Stimulated activated memory B cell treated with anti-CD40 and anti-IgM and Interleukin-4, amounts not matched to agents 10 μg/mL and 1 μg/mL and 100 μg/mL, for 72 hours (primary cell): ENCODE results near the gene RBP3.
A peak's percentile ranks its signal among the peaks of the same experiment; 100 is the strongest.

Source experiments
- ATAC-seq: fragments of 150-1000 bp; cut with Tn5 transposase; 2 replicates; pipeline ENCODE4 v1.10.0; 2021
- H3K27ac Mint-ChIP-seq: one replicate; pipeline ENCODE4 v1.8.0; 2022; ENCODE audit warnings: mild to moderate bottlenecking, mixed read lengths
- H3K27me3 Mint-ChIP-seq: one replicate; pipeline ENCODE4 v1.8.0; 2022; ENCODE audit warnings: mixed read lengths
- H3K36me3 Mint-ChIP-seq: one replicate; pipeline ENCODE4 v1.8.0; 2022; ENCODE audit warnings: mixed read lengths
- H3K4me1 Mint-ChIP-seq: one replicate; pipeline ENCODE4 v1.8.0; 2022; ENCODE audit warnings: mixed read lengths
- H3K4me3 Mint-ChIP-seq: one replicate; pipeline ENCODE4 v1.8.0; 2022; ENCODE audit warnings: mild to moderate bottlenecking, moderate library complexity, mixed read lengths
- H3K9me3 Mint-ChIP-seq: one replicate; pipeline ENCODE4 v1.8.0; 2022; ENCODE audit warnings: mixed read lengths

The RBP3 gene

GRCh38 chr10:47339759-47340607 is 8.2 kb upstream of the RBP3 start:
- Mint-ChIP-seq H3K27ac (no peak overlapping the region), H3K4me1 (peaks cover 12% of the 10 kb centered on the region), H3K4me3 (no peak overlapping the region), H3K27me3 (peaks cover 30% of the 10 kb centered on the region), H3K9me3 (no peaks in the 10 kb centered on the region), H3K36me3 (no peaks in the 10 kb centered on the region)
- ATAC-seq, result no peak

GRCh38 chr10:47340608-47341170 is 7.5 kb upstream of the RBP3 start:
- Mint-ChIP-seq H3K27me3 (peaks cover 28% of the 10 kb centered on the region), H3K9me3 (no peaks in the 10 kb centered on the region)
- ATAC-seq, result peak; percentile 46

GRCh38 chr10:47344996-47345870 is 2.9 kb upstream of the RBP3 start:
- no peaks in the 10 kb centered on the region for H3K9me3 Mint-ChIP-seq
- H3K27ac Mint-ChIP-seq, result no peak overlapping the region
- no peak overlapping the region for H3K4me3 Mint-ChIP-seq
- H3K36me3 Mint-ChIP-seq, result no peaks in the 10 kb centered on the region
- H3K4me1 Mint-ChIP-seq, result peaks cover 7% of the 10 kb centered on the region
- H3K27me3 Mint-ChIP-seq, result peaks cover 16% of the 10 kb centered on the region
- ATAC-seq, result no peak

More at GRCh38 chr10:47340608-47341170, 7.5 kb upstream of the RBP3 start:
- Mint-ChIP-seq H3K27ac (no peak overlapping the region), H3K4me1 (peaks cover 12% of the 10 kb centered on the region), H3K4me3 (no peak overlapping the region), H3K36me3 (no peaks in the 10 kb centered on the region)

- Mint-ChIP-seq H3K9me3 (no peaks in the 10 kb centered on the region), H3K27me3 (peaks cover under 1% of the 10 kb centered on the region), H3K36me3 (no peaks in the 10 kb centered on the region), H3K4me3 (no peak overlapping the region), H3K4me1 (no peaks in the 10 kb centered on the region), H3K27ac (no peak overlapping the region)
- ATAC-seq, result no peak
Measured at GRCh38 chr10:47346581-47347302, 1.4 kb upstream of the RBP3 start.

- H3K27me3 Mint-ChIP-seq, result no peaks in the 10 kb centered on the region
- no peaks in the 10 kb centered on the region for H3K36me3 Mint-ChIP-seq
- no peak overlapping the region for H3K4me3 Mint-ChIP-seq
- ATAC-seq, result no peak
- H3K4me1 Mint-ChIP-seq, result no peaks in the 10 kb centered on the region
- no peak overlapping the region for H3K27ac Mint-ChIP-seq
- no peaks in the 10 kb centered on the region for H3K9me3 Mint-ChIP-seq
Measured at GRCh38 chr10:47347303-47347675, 874 bp upstream of the RBP3 start.

GRCh38 chr10:47348661-47349470 is 703 bp downstream of the RBP3 start:
- no peak overlapping the region for H3K4me3 Mint-ChIP-seq
- H3K27ac Mint-ChIP-seq, result no peak overlapping the region
- no peaks in the 10 kb centered on the region for H3K9me3 Mint-ChIP-seq
- no peak for ATAC-seq
- no peaks in the 10 kb centered on the region for H3K36me3 Mint-ChIP-seq
- H3K27me3 Mint-ChIP-seq, result no peaks in the 10 kb centered on the region
- no peaks in the 10 kb centered on the region for H3K4me1 Mint-ChIP-seq

GRCh38 chr10:47349516-47349915 is 1.4 kb downstream of the RBP3 start:
- no peaks in the 10 kb centered on the region for H3K4me1 Mint-ChIP-seq
- no peaks in the 10 kb centered on the region for H3K27me3 Mint-ChIP-seq
- H3K9me3 Mint-ChIP-seq, result no peaks in the 10 kb centered on the region
- no peak for ATAC-seq
- H3K4me3 Mint-ChIP-seq, result no peak overlapping the region
- H3K27ac Mint-ChIP-seq, result no peak overlapping the region
- no peaks in the 10 kb centered on the region for H3K36me3 Mint-ChIP-seq

- H3K27me3 Mint-ChIP-seq, result no peaks in the 10 kb centered on the region
- no peaks in the 10 kb centered on the region for H3K4me1 Mint-ChIP-seq
- H3K27ac Mint-ChIP-seq, result no peak overlapping the region
- H3K36me3 Mint-ChIP-seq, result no peaks in the 10 kb centered on the region
- no peaks in the 10 kb centered on the region for H3K9me3 Mint-ChIP-seq
- ATAC-seq, result no peak
- no peak overlapping the region for H3K4me3 Mint-ChIP-seq
Measured at GRCh38 chr10:47349941-47350371, 1.8 kb downstream of the RBP3 start.

- Mint-ChIP-seq H3K4me1 (no peaks in the 10 kb centered on the region), H3K36me3 (no peaks in the 10 kb centered on the region), H3K9me3 (no peaks in the 10 kb centered on the region), H3K27me3 (no peaks in the 10 kb centered on the region), H3K27ac (no peak overlapping the region), H3K4me3 (no peak overlapping the region)
- ATAC-seq, result no peak
Measured at GRCh38 chr10:47350671-47351640, 2.8 kb downstream of the RBP3 start.

- Mint-ChIP-seq H3K4me3 (no peak overlapping the region), H3K4me1 (no peaks in the 10 kb centered on the region), H3K27ac (no peak overlapping the region), H3K27me3 (no peaks in the 10 kb centered on the region), H3K36me3 (no peaks in the 10 kb centered on the region), H3K9me3 (no peaks in the 10 kb centered on the region)
- ATAC-seq, result no peak
Measured at GRCh38 chr10:47351899-47352815, 4.0 kb downstream of the RBP3 start.

- Mint-ChIP-seq H3K36me3 (no peaks in the 10 kb centered on the region), H3K27ac (no peak overlapping the region), H3K27me3 (no peaks in the 10 kb centered on the region), H3K4me1 (no peaks in the 10 kb centered on the region), H3K4me3 (no peak overlapping the region), H3K9me3 (no peaks in the 10 kb centered on the region)
- no peak for ATAC-seq
Measured at GRCh38 chr10:47353351-47353750, 5.2 kb downstream of the RBP3 start.

GRCh38 chr10:47354165-47354564 is 6.0 kb downstream of the RBP3 start:
- Mint-ChIP-seq H3K9me3 (no peaks in the 10 kb centered on the region), H3K36me3 (no peaks in the 10 kb centered on the region), H3K27me3 (no peaks in the 10 kb centered on the region), H3K4me1 (no peaks in the 10 kb centered on the region), H3K4me3 (no peak overlapping the region), H3K27ac (no peak overlapping the region)
- no peak for ATAC-seq

GRCh38 chr10:47354900-47355299 is 6.7 kb downstream of the RBP3 start:
- no peaks in the 10 kb centered on the region for H3K27me3 Mint-ChIP-seq
- no peak overlapping the region for H3K4me3 Mint-ChIP-seq
- H3K4me1 Mint-ChIP-seq, result no peaks in the 10 kb centered on the region
- no peak overlapping the region for H3K27ac Mint-ChIP-seq
- H3K36me3 Mint-ChIP-seq, result no peaks in the 10 kb centered on the region
- H3K9me3 Mint-ChIP-seq, result no peaks in the 10 kb centered on the region
- ATAC-seq, result no peak
